ENCODE results near the gene PNLIPRP1. TPM values are rescaled to one million over a fixed set of nuclear protein-coding genes. Genes with fewer than 3 reads are reported as not detected.

Gene PNLIPRP1
- total RNA-seq = not detected in 2 replicates

DNA sequence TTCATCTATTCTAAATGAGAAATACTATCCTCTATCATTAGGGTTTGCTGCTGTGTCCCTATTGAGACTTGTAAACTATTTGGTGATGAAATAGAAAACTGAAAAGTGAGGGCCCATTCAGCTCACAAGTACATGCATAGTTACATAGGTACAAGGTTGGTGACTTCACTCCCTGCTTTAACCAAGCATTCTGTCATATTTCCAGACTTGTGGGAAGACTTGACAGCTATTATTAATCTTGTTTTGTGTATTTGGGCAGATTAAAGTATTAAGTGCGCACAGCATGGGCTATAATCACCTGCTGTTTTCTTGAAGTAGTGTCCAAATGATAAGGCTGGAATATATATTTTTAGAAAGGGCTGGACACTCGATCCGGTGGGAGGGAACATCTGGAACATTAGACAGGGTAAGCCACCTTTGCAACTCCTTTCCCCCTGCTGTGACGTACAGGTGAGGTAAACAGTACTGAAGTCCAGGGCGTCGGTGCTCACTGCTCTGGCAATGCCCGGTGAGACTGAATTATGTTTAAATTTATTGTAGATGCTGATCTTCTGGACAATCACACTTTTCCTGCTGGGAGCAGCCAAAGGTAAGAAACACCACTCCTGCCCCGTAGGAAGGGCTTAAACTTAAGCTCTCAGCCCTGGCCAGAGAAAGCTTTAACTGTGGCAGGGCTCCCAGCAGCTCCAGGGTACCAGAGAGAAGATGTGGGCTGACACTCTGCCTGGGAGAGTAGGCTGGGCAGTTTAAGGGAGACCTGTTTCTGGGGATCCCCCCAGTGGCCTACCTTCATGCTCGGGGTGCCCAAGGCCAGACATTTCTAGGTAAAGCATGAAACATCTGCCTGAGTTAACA lies at the start of gene PNLIPRP1:
Gene PNLIPRP1, plus strand, starts transcription at position 370 of the 855 bp plus-strand sequence. Its CDS starts 171 bp downstream, at position 541.

GRCh38 chr10:116545756-116546155 lies 45.0 kb upstream of the PNLIPRP1 start, which contains the start of gene PNLIP:
PNLIP (plus strand) TSS chr10:116545931; CDS start chr10:116546093, 162 bp downstream.

GRCh38 chr10:116620423-116621400 lies 30.0 kb downstream of the PNLIPRP1 start, which contains the start of gene PNLIPRP2:
PNLIPRP2 (plus strand) TSS chr10:116620953.

Other genes with a start within 250 kb of the PNLIPRP1 start
- 51.1 and 103 TPM in 2 replicates for gene PNLIPRP3, start 163.1 kb upstream of the PNLIPRP1 start, total RNA-seq
- not detected in 2 replicates for gene PNLIP, start 45.0 kb upstream of the PNLIPRP1 start, total RNA-seq
- not detected in 2 replicates for gene PNLIPRP2, start 30.0 kb downstream of the PNLIPRP1 start, total RNA-seq
- 3.7 and 7.1 TPM in 2 replicates for gene HSPA12A, start 151.6 kb downstream of the PNLIPRP1 start, total RNA-seq

All from hair follicular keratinocyte (primary cell).